Non-pigmented ciliary epithelial cell (primary cell): ENCODE results near the gene XK.

Experiments used
- DNase-seq: peaks from one replicate; pipeline ENCODE4 v3.0.0-alpha.2; 2010; ENCODE audit warnings: low read depth

XK gene

DNA sequence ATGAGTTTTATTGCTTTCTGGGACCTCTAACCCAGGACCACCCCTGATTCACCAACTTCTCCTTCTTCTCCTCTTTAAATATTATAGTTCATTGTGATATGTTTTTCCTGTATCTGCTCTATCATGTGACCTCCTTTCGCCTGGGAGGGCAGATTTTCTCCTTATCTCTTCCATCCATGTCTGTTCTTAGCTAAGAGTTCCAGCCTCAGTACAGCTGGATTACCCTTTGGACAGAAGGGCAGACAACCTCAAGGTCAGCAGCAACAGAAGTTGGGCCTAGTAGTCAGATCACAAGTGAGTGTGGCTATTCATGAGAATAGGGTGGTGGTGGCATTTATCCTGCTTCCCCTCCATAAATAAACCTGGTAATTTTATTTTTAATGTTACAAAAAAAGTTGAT lies 5.7 kb upstream of the XK start:
- DNase-seq: no peak

DNA sequence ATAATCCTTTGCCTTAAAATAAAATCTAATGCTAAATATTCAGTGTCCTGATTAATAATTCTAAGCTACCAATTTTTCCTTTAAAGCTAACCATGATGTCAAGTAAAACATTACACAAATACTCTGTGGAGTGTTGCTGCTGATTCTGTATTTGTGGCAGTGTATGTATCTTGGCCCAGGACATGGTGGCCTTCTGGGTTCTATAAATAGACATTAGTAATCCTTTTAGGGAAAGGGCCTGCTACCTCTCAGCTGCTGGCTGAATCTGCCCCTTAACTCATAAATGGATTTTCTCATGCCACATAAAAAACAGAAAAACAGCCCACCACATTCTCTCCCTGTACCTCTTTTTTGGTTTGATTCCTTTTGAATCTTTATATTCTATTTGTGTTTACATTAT lies 1.2 kb upstream of the XK start:
- no peak for DNase-seq

DNA sequence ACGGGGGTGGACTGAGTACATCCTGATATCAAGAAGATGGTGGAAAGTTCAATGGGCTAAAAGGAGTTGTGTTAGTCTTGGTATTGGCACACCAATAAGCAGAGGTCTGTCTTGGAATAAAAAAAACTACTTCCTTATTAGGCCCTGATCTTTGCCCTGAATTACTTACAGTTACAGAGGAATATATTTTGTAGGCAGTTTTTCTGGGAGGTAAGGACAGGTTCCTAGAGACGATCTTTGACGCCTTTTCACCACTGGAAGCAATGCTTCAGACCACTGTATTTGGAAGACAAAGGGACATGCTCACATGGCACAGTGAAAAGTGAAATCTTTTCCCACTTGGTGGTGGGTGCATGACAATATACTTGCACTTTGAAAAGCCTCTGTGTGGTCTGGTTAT lies 618 bp upstream of the XK start:
- no peak for DNase-seq

DNA sequence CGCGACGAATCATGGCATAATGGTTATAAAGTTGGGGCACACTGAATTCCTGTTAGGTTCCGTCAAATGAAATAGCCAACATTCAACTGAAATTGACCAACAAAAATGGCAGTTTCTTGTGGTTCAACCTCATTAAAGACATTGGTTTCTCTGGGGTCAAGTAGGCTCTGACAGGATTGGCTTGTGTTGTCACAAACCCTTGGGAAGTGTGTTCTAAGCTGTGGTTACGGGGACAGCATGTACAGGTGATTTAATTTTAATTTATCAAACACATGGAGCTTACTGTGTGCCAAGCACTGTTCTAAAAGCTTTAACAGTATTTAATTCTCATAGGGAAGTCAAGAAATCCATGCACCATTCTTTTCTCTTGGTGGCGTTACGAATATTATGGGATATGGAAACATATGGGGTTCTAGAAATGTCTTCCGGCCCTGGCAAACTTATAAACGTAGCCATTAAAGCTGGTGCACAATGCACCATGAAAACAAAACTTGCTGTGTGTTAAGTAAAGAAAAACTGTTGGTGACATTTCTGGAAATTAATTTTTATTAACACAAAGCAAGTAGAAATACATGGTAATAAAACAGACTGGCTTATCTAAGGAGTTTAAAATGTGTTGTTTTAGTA lies 891 bp downstream of the XK start:
- DNase-seq: no peak

DNA sequence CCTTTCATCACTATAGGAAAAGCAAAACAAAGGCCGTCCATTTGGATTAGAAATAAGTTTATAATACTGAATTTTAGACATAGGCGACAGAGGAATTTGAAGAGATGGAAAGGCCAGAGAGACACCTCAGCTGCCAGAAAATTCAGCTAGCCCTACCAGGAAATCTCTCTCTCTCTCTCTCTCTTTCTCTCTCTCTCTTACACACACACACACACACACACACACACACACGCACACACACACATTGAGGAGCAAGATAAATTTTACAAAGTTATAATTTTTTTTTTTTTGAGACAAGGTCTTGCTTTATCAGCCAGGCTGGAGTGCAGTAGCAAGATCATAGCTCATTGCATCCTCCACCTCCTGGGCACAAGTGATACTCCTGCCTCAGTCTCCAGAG lies 1.4 kb downstream of the XK start:
- DNase-seq: no peak

DNA sequence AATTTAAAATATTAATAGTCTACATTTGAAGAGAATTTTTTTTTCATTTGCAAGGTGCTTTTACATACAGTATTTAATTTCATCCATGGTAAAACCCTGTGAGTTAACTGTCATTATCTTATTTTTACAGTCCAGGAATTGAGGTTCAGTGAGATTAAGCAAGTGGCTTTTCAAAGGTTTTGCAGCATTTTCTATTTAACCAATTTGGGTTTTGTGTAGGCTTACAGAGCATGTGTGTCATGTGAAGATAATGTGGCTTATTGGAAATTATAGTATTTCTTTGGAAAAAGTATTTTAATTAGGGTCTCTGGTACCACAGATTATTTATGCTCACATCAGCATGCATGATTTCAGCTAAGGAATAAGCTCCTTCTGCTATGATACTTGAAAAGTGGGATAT lies 4.5 kb downstream of the XK start:
- DNase-seq: no peak

DNA sequence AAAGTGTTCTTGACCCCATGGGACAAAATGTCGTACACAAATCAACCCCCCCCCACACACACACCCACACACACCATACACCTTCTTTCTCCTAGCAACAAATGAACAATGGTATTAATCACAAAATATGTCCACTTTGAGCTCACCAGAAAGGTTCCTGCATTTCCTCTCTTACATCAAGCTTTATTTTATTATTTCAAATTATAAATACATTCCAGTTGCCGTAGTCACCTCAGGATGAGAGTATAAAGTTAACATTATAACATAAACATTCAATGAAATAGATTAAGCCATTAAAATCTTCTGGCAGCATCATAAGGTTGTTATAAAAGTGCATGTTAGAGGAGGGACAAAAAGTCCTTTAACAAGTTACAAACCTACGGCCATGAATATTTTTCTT lies 7.3 kb downstream of the XK start:
- no peak for DNase-seq

DNA sequence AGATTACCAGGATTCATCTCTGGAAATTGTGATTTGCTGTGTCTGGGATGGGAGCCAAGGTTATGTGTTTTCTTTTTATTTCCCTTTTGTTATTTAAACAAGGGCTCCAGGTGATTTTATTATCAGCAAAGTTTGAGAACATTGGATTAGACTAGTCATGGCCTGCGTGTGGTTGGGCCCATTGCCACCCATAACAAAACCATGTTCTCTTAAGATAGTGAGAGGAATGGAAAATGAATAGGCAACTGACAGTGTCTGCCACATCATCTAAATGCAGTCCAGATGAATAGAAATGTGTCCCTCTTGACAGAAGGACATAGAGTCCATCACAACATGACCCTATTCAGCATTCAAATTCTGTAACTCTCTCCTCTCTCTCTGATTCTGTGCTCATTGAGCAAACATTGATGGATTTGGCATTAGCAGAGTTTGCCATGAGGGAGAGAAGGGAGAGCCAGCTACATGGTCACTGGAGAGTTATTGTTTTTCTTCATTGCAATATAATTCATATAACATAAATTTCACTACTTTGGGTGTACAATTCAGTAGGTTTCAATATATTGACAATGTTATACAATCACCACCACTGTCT lies 11.7 kb downstream of the XK start:
- DNase-seq: no peak

DNA sequence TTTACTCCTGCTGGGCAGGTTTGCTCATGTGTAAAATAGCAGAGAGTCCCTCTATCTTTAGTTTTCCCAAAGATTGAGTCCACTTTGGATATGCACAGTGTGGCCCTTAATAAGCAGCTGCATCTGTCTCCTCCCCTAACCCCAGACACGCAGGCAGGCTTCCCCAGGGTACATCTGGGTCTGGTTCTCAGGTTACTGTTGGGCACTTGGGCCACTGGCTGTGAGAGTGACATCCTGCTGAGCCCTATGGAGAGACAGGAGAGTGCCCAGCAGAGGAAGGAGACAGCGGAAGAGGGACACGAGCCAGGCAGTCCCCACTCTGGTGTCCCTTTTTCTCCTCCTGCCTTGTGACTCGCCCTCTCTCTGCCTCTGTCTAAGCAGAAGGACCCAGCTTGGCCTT lies 16.0 kb downstream of the XK start:
- no peak for DNase-seq

DNA sequence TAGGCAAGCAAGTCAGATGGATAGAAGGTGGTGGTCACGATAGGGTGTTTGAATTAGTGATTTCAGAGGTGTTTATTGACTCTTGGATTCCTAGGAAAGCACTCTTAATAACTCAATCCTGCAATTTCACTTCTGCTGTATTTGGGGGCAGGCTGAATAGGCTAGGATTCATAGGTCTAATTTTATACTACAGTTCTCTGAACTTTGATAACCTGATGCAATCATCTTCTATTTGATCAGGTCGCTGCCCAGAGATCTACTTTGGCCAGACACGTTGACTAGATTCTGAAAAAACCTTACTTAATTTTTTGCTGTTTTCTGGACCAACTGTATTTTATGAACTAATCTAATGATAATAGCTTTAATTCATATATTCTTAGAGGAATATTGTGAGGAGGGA lies 26.4 kb downstream of the XK start:
- no peak for DNase-seq

DNA sequence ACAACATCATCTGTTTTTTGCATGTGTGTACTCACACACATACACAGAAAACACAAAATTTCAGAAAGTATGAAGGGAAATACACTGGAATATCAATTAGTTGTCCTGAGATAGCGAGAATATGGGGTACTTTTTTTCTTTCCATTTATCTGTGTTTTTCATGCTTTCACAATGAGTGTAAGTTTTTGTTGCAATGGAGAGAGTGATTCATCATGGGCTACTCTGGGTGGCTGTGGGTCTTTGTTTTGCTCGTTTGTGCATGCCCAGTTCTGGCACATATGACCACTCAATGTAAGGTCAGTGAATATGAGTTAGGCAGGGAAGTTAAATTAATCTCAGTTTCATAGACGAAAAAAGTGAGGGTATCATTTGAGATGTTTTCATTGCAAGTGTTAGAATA lies 26.9 kb downstream of the XK start:
- no peak for DNase-seq

DNA sequence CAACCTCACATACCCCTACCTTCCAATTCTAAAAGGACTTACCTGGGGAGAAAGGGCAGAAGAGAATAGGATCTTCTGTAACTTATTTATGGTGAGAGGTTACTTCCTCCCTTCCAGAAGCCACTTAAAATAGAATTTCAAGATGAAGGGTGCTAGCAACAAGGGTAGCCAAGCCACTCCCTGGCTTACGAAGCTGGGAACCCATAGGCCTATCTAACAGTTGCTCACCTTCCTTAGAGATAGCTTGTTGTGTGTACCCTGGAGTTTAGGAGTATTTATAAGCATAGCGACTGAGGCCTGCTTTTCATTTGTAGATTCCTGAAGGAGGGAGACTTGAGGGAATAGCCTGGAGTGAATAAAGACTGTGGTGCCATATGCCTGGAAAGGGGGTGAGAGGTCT lies 28.9 kb downstream of the XK start:
- DNase-seq: no peak

DNA sequence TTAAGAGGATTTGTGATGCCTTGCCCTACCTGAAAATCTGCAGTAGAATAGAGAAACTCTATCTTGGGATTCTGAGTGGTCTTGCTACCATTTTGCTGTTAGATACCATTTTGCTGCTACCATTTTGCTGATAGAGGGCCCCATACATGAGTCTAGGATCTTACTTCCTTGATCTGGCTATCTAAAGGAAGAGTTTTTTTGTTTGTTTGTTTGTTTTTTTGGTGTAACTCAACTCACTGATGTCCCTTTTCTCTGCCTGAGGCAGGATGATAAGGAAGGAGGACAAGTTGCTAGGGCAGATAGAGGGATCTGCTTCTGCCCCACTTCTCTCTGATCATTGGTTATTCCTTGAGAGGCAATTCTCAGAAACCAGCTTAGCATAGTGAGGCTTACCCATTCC lies 31.0 kb downstream of the XK start:
- no peak for DNase-seq

DNA sequence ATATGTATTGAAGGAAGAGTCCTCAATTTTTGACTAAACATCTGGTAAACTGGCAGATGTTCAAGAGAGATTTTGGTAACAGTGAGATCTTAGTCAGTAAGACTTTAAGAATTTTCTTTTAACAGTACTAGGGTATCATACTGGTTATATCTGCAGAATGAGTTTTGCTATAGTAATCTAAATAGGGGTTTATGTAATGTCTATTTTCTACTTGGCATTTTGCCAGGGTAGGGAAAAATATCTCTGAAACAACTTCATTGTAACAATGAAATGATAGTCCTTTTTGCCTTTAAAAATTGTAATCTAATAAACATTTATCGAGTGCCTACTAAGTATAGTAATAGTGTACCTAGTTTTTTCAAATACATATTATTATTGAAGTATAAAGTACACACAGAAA lies 32.1 kb downstream of the XK start:
- DNase-seq: no peak

DNA sequence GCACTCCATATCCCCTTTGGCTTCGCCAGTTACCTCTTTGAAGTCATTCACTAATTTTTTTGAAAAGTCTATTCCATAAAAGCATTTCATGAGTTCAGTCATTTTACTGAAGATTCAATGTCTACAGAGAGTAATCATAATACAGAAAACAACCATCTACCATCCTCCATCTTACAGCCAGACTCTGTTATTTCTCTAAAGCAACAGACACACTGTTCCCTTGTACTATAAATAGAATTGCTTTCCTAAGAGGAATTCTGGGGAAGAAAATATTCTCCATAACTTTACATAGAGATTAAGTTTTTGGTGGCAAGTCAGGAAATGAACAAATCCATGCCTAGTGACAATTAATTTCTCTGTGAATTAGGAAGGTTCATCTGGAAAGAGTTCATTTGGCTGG lies 37.0 kb downstream of the XK start:
- no peak for DNase-seq

DNA sequence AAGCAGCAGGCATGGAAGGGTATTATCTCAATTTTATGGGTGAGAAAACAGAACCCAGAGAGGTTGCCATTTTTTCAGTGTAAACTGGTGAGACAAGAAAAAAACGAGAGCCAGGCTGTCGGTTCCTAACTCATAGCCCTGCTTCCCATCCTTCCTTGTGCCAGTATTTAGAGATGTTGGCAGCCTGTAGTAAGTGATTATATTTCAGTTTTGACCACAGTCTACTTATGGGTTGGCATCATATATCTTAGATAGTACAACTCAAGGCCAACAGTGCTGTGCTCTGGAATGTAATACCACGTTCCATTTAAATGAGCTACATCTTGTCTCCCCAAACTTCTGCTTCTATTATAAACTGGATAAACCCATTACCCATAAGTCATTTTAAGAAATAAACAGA lies 40.8 kb downstream of the XK start:
- DNase-seq: no peak

DNA sequence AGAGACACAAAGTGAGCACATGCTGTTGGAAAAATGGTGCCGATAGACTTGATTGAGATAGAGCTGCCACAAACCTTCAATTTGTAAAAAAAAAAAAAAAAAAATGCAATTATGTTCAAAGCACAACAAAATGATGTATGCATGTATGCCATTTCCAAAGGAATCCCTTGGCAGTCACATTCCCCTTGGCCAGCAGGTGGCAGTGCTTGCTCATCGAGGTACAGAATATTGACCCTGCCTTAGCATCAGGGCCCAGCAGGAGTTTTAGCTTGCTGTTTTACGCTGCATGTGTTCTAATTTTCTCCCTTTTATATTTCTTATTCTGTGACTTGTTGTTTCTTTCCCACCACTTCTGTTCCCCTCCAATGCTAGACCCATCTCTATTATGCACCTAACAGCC lies 59.8 kb downstream of the XK start:
- peak; percentile 19 for DNase-seq

DNA sequence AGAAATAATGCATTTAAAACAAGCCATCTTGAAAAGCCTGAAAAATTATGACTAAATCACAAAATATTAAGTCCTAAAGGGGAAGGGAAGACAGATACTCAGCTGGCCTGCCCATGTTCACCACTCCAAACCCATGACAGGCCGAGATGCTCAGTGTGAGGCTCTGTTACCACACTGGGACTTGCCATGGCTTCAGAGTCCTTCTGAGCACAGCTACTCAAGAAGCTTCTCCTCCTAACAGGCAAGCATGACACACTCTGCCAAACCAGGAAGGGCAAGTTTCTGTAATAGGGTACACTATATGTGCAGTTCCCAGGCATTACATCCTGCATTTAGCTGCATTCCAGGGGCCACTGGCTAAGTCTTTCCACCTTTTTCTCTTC lies 60.2 kb downstream of the XK start:
- DNase-seq: no peak

DNA sequence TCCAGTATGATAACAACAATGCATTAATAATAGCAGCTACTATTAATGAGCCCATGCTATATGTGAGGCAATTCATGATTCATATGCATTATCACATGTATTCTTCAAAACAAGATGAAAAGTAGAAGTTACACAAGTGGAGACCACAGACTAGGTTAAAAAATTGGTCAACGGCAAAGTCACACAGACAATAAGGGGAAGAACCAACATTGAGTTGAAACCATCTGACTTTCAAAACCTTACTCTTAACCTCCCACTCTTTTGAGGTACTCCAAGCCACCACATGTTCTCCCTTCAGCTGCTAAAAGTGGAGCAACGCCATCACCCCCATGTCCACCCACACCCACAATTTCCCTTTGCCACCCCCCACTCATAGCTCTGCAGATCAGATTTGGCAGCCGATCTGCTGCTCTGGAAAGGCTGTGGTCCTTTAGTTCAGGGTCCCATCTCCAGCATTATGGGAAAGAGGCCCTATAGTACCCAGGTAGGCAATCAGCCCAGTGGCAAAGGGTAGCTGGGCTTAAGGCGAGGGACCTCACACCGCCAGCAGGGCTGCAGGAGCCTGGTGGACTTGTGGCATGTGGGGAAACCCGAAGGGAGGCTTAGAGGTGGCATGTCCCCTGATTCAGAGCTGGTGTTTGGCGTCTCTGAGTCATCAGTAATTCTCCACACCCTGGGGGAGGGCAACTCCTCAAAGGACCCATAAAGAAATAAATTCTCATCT lies 60.8 kb downstream of the XK start:
- no peak for DNase-seq

DNA sequence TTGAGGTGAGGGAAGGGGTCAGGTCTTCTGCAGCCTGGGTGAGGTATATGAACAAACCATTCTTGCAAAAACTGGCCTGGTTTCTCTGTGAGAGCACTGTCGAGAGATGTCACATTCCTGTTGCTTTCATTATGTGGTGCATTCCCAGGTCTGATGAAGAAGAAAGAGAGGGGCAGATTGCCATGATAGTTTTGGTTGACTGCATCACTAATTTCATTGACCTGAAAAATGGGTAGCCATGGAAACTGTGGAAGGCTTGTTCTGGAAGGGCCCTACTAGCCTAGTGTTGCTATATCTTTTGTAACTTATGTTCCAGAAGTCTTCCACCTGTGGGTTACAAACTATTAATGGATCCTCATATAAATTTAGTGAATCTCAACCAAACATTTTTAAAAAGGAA lies 61.4 kb downstream of the XK start:
- no peak for DNase-seq

DNA sequence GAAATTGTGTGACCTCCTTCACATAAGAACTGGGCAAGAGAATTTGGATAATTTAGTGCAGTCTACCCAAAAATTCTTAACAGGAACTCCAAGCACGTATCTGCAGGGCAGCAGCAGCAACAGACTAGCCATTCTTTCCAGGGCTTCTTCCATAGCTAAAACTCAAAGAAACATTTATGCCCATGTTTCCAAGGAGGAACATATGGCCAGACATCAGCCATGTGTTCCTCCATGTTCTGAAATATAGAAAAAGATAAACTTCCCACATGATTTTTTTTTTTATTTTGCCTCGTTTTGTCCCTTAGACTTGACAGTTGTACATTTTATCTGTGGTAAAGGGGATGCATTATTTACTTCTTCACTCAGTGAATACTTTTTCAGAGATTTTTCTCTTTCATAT lies 66.7 kb downstream of the XK start:
- no peak for DNase-seq

DNA sequence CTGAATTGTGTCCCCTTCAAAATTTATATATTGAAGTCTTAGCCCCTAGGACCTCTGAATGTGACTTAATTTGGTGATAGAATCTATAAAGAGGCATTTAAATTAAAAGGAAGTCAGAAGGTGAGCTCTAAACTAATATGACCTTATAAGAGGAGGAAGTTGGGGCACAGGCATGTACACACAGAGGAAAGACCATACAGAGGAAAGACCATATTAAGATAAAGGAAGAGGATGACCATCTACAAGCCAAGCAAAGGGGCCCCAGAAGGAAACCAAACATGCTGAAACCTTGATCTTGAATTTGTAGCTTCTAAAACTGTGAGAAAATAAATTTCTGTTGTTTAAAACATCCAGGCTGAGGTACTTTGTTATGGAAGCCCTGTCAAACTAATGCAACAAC lies 67.3 kb downstream of the XK start:
- no peak for DNase-seq

DNA sequence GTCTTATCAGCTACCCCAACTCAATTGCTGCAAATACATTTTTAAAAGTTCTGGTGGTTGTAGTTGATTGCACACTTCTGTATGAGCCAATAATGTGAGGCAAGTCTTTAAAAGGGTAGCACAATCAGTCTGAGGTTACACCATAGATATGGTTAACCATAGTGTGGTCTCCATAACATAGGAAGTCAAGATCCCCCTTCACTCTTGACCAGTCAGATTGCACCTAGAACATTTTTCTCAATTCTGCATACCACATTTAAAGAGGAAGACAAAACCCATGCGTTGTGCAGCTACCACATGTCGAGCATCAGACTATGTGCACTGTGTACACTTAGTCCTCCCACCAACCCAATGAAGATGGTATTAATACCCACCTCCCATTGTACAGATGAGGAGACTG lies 67.8 kb downstream of the XK start:
- DNase-seq: no peak

DNA sequence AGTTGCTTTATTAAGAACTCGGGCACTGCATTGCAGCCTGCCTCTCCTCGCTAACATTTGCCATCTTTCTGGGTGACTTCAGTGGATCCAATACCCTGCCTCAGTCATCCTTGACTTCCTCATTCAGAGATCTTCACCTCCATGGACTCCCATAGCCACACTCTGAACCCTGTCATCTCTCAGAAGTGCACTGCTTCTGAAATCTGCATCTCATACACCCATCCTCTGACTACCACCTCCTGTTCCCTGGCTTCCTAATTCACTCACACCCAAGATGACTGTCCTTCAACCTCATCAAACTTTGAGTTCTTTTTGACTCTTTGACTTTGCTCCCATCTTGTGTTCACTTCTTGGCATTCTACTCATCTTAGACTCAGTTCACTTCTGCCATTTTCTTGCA lies 68.9 kb downstream of the XK start:
- DNase-seq: no peak
